HL-60 (cell line): ENCODE measurements around the gene PTRHD1.

Source experiments
- POLR2AphosphoS5 ChIP-seq: IDR thresholded peaks from 2 replicates; pipeline ENCODE4 v1.6.1; 2012; ENCODE audit warnings: low read depth
- REST ChIP-seq: IDR thresholded peaks from 2 replicates; pipeline ENCODE4 v1.6.1; 2012; ENCODE audit warnings: low read depth; ENCODE audit not compliant: insufficient replicate concordance
- SPI1 ChIP-seq: IDR thresholded peaks from 2 replicates; pipeline ENCODE4 v1.6.1; 2012; ENCODE audit warnings: low read depth, mild to moderate bottlenecking, borderline replicate concordance
- TF ChIP-seq, protein P1 (sequence below): IDR thresholded peaks from one replicate; pipeline ENCODE4 v1.5.1; 2011; ENCODE audit warnings: low read length, control low read depth, inconsistent platforms; ENCODE audit not compliant: insufficient read depth

GRCh38 chr2:24825883-24826772 is 32.9 kb upstream of the PTRHD1 start:
- TF ChIP-seq REST (no peak), POLR2AphosphoS5 (no peak), SPI1 (no peak)
- TF ChIP-seq, protein P1, sequence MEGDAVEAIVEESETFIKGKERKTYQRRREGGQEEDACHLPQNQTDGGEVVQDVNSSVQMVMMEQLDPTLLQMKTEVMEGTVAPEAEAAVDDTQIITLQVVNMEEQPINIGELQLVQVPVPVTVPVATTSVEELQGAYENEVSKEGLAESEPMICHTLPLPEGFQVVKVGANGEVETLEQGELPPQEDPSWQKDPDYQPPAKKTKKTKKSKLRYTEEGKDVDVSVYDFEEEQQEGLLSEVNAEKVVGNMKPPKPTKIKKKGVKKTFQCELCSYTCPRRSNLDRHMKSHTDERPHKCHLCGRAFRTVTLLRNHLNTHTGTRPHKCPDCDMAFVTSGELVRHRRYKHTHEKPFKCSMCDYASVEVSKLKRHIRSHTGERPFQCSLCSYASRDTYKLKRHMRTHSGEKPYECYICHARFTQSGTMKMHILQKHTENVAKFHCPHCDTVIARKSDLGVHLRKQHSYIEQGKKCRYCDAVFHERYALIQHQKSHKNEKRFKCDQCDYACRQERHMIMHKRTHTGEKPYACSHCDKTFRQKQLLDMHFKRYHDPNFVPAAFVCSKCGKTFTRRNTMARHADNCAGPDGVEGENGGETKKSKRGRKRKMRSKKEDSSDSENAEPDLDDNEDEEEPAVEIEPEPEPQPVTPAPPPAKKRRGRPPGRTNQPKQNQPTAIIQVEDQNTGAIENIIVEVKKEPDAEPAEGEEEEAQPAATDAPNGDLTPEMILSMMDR = no peak
